Nephron (organoid): ENCODE data around the gene RTN4RL1.

Source experiments
- H3K27ac Mint-ChIP-seq, 3 experiments: 2 replicates each; pipeline ENCODE4 v1.8.0; 2020; ENCODE audit warnings: mixed read lengths in 3 of 3, mild to moderate bottlenecking in 2 of 3, moderate library complexity in 1 of 3
- H3K27me3 Mint-ChIP-seq: 2 replicates; pipeline ENCODE4 v1.8.0; 2021; ENCODE audit warnings: low read depth, mild to moderate bottlenecking, moderate library complexity, mixed read lengths
- H3K36me3 Mint-ChIP-seq: 2 replicates; pipeline ENCODE4 v1.8.0; 2020; ENCODE audit warnings: low read depth, mixed read lengths
- H3K4me1 Mint-ChIP-seq: 2 replicates; pipeline ENCODE4 v1.8.0; 2020; ENCODE audit warnings: mixed read lengths
- H3K4me3 Mint-ChIP-seq, 3 experiments: 2 replicates each; pipeline ENCODE4 v1.8.0; 2020; ENCODE audit warnings: mild to moderate bottlenecking in 3 of 3, mixed read lengths in 3 of 3, moderate library complexity in 2 of 3
- H3K9me3 Mint-ChIP-seq: 2 replicates; pipeline ENCODE4 v1.8.0; 2020; ENCODE audit warnings: mixed read lengths
- TF ChIP-seq, protein P1 (sequence below), 3 experiments: fragments of 200-600 bp; sonication (generic); IDR thresholded peaks; one replicate each; pipeline ENCODE4 v1.5.0; 2021; ENCODE audit warnings: antibody characterized with exemption in 3 of 3; ENCODE audit not compliant: unreplicated experiment in 3 of 3

Gene RTN4RL1

DNA sequence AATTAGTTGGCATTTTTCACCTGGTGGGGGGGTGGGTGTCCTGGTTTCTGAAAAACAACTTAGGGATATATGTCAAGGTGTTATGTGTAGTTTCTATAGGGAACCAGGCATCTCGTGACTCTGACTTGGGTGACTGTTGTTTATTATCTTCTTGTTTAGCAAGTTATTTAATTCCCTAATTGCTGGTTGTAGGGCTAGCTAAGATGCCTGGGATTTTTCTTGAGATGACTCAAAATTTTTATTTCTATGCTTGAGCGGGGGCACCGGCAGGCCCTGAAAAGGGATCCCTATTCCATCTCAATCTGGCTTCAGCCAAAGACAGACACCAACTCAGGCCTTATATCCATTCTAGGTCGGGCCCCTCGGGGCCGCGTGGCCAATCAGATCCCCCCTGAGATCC is 8.0 kb upstream of the RTN4RL1 start:
- Mint-ChIP-seq H3K9me3 (no peaks in the 10 kb centered on the region), H3K27ac (no peak overlapping the region), H3K36me3 (peaks cover 12% of the 10 kb centered on the region), H3K27me3 (peaks cover 10% of the 10 kb centered on the region), H3K4me1 (peaks cover 10% of the 10 kb centered on the region), H3K4me3 (peak overlapping the region in 2 of 3 experiments; percentile 10 to 70)
- TF ChIP-seq, protein P1, sequence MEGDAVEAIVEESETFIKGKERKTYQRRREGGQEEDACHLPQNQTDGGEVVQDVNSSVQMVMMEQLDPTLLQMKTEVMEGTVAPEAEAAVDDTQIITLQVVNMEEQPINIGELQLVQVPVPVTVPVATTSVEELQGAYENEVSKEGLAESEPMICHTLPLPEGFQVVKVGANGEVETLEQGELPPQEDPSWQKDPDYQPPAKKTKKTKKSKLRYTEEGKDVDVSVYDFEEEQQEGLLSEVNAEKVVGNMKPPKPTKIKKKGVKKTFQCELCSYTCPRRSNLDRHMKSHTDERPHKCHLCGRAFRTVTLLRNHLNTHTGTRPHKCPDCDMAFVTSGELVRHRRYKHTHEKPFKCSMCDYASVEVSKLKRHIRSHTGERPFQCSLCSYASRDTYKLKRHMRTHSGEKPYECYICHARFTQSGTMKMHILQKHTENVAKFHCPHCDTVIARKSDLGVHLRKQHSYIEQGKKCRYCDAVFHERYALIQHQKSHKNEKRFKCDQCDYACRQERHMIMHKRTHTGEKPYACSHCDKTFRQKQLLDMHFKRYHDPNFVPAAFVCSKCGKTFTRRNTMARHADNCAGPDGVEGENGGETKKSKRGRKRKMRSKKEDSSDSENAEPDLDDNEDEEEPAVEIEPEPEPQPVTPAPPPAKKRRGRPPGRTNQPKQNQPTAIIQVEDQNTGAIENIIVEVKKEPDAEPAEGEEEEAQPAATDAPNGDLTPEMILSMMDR (IDR thresholded peaks at IDR 0.05; ENCODE audit: unreplicated experiment in 3 of 3) = no peak

DNA sequence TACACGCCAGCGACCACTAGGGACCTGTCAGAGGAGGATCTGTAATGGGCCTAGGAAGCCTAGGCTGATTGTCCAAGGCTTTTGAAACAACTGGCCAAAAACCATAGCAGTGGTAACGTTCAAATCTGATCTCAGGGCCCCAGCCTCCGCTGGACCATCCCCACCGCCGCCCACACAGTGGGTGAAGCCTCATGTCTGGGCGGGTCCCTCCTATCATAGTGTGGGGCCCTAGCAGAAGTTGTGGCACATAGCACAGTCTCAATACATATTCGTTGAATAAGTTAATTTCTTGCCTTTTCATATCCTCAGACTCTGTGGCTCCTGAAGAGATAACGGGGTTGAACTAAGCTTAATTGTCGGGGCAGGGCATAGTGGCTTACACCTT is 5.6 kb upstream of the RTN4RL1 start:
- H3K4me3 Mint-ChIP-seq = peak overlapping the region; percentile 92 to 98 (median 95)
- H3K27ac Mint-ChIP-seq = peak overlapping the region; percentile 73 to 84 (median 74)
- peaks cover 31% of the 10 kb centered on the region for H3K27me3 Mint-ChIP-seq
- H3K4me1 Mint-ChIP-seq = peaks cover 15% of the 10 kb centered on the region
- H3K9me3 Mint-ChIP-seq = peaks cover 3% of the 10 kb centered on the region
- TF ChIP-seq, protein P1 (IDR thresholded peaks at IDR 0.05; ENCODE audit: unreplicated experiment in 3 of 3) = peak; percentile 51 to 68 (median 63)
- H3K36me3 Mint-ChIP-seq = no peaks in the 10 kb centered on the region

DNA sequence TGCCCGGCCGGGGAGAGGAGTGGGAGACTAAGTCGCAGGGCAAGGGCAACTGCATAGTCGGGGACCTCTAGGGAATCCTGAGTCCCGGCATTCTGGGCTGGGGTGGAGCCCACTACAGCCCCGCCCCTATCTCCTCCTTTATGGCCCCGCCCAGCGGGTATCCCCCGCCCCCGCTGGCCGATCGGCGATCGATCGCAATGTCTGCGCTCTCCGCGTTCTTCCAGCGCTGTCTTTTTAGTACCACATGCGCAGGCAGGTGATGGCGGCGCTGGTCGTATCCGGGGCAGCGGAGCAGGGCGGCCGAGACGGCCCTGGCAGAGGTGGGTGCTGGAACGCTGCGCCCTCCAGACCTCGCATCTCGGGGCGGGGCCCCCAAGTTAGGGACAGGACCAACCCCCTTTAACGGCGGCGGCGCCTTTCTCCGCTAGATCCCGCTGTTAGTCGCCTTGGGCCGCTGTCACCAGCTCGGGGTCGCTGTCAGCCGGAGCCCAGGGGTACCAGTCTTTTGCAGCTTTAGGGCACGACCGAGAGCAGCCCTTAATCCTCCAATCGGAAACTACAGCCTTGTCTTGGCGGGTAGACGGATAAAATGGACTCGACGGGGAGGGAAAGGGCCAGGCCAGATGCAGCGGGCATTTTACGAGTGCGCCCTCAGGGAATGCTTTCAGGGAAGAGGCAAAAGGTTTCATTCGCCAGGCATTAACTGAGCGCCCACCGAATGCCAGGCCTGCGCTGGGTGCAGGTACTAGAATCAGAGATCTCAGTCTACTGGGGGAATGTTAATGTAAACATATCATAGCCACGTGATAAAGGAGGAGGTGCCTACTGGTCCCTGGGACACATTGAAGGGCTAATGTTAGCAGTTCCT is 5.0 kb upstream of the RTN4RL1 start, which contains the start of gene DPH1:
Gene DPH1, plus strand, starts transcription at position 243 of the 868 bp plus-strand sequence. Its CDS starts 17 bp downstream, at position 260.
- TF ChIP-seq, protein P1 (IDR thresholded peaks at IDR 0.05; ENCODE audit: unreplicated experiment in 3 of 3) = no peak
- Mint-ChIP-seq H3K4me1 (peaks cover 15% of the 10 kb centered on the region), H3K27ac (peak within 1 kb of the TSS; percentile 73 to 84 (median 74)), H3K4me3 (peak within 1 kb of the TSS; percentile 92 to 98 (median 95)), H3K36me3 (no peaks in the 10 kb centered on the region), H3K9me3 (peaks cover 3% of the 10 kb centered on the region), H3K27me3 (peaks cover 37% of the 10 kb centered on the region)

DNA sequence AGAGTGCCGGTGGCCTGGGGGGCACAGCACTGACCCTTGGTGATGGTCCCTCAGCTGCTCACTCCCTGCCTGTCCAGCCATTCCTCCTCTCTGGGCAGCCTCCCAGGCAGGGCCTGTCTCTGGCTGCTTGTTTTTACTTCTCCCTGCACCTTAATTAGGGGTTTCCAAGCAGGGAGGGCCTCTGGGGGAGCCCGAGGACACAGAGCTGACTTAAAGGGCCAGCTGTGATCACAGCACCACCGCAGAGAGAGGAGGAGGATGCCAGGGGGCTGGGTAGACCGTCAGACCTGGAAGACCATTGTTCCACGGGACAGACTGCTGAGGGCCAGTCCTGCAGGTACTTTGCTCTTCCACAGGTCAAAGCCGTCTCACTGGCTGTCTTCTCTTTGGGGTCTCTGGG is 3.6 kb upstream of the RTN4RL1 start:
- Mint-ChIP-seq H3K36me3 (no peaks in the 10 kb centered on the region), H3K4me3 (peak overlapping the region; percentile 66 to 83 (median 80)), H3K4me1 (peaks cover 15% of the 10 kb centered on the region), H3K9me3 (peaks cover 3% of the 10 kb centered on the region), H3K27me3 (peaks cover 45% of the 10 kb centered on the region), H3K27ac (no peak overlapping the region)
- TF ChIP-seq, protein P1 (IDR thresholded peaks at IDR 0.05; ENCODE audit: unreplicated experiment in 3 of 3) = no peak

DNA sequence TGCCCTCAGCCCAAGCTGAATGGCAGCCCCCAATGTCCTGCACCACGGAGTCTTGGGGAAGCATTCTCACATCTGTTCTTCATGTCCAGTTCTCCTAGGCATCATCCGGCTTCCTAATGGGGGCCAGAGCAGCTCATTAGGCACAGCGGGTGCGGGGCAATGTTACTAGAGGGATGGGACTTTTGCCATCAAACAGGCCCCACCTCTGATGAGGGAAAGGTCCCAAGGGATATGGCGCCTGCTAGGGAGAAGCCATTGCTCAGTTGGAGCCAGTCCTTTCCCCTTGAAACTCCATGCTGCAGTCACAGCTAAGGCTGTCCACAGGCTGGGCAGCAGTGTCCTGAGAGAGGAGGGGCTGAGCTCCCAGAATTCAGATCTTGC is 3.1 kb upstream of the RTN4RL1 start:
- peaks cover 3% of the 10 kb centered on the region for H3K9me3 Mint-ChIP-seq
- no peaks in the 10 kb centered on the region for H3K36me3 Mint-ChIP-seq
- H3K4me1 Mint-ChIP-seq = peaks cover 15% of the 10 kb centered on the region
- H3K27ac Mint-ChIP-seq = no peak overlapping the region
- H3K4me3 Mint-ChIP-seq = peak overlapping the region; percentile 67 to 83 (median 80)
- peaks cover 48% of the 10 kb centered on the region for H3K27me3 Mint-ChIP-seq
- TF ChIP-seq, protein P1 (IDR thresholded peaks at IDR 0.05; ENCODE audit: unreplicated experiment in 3 of 3) = no peak
